Coronary artery (tissue), 2 donors: Measurements from ENCODE around the gene SMG1.
"Not testable (repeated sequence)": the region's sequence is repeated elsewhere in the genome, so short reads cannot be mapped to it uniquely, and the experiment has no call there.

Experiments used
- DNase-seq: peaks from one replicate; pipeline ENCODE4 v3.0.0-alpha.2; 2017; ENCODE audit warnings: low spot score
- H3K27ac ChIP-seq, 2 donors: fragments of 200-600 bp; sonication (generic); one replicate each; pipeline ENCODE4 v1.5.1; 2016 to 2019
- H3K4me3 ChIP-seq: fragments of 200-600 bp; sonication (generic); 2 replicates; pipeline ENCODE4 v1.5.1; 2016; ENCODE audit warnings: mild to moderate bottlenecking, moderate library complexity
- TF ChIP-seq, protein P1 (sequence below): fragments of 200-600 bp; sonication (generic); IDR thresholded peaks from one replicate; pipeline ENCODE4 v1.5.1; 2019; ENCODE audit warnings: antibody characterized with exemption

The SMG1 gene

DNA sequence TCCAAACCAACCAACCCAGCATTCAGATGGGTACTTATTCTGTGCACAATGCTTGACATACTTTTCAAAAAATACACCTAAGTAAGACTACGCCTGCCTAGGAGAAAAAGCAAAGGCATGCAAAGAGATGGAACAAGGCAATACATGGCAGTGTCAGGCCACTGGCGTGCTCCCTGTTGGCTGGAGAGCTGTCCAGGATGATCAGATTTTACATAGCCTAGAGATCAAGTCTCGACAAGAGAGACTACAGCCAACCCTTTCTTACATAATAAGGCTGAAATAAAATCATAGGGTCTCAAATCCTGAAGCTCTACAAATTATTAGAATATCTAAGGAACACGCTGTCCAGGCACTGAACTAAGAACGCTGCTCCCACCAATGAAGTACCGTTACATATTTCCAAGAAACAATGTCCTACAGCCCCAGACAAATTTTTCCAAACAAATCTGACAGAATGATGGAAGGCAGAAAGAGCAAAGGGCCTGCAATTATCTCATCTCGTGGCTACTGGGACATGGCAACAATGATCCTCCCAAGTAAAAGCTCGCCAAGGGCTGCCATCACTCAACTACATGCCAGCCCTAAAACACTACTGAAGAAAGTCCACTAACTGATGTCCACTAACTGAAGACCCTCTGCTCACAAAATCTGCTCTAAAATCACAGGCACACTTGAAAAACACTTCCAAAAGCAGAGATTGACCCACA, 141.1 kb downstream of the SMG1 start:
- Histone ChIP-seq H3K27ac (no peak overlapping the region), H3K4me3 (no peak overlapping the region)
- DNase-seq: no peak
- TF ChIP-seq, protein P1, sequence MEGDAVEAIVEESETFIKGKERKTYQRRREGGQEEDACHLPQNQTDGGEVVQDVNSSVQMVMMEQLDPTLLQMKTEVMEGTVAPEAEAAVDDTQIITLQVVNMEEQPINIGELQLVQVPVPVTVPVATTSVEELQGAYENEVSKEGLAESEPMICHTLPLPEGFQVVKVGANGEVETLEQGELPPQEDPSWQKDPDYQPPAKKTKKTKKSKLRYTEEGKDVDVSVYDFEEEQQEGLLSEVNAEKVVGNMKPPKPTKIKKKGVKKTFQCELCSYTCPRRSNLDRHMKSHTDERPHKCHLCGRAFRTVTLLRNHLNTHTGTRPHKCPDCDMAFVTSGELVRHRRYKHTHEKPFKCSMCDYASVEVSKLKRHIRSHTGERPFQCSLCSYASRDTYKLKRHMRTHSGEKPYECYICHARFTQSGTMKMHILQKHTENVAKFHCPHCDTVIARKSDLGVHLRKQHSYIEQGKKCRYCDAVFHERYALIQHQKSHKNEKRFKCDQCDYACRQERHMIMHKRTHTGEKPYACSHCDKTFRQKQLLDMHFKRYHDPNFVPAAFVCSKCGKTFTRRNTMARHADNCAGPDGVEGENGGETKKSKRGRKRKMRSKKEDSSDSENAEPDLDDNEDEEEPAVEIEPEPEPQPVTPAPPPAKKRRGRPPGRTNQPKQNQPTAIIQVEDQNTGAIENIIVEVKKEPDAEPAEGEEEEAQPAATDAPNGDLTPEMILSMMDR: no peak

DNA sequence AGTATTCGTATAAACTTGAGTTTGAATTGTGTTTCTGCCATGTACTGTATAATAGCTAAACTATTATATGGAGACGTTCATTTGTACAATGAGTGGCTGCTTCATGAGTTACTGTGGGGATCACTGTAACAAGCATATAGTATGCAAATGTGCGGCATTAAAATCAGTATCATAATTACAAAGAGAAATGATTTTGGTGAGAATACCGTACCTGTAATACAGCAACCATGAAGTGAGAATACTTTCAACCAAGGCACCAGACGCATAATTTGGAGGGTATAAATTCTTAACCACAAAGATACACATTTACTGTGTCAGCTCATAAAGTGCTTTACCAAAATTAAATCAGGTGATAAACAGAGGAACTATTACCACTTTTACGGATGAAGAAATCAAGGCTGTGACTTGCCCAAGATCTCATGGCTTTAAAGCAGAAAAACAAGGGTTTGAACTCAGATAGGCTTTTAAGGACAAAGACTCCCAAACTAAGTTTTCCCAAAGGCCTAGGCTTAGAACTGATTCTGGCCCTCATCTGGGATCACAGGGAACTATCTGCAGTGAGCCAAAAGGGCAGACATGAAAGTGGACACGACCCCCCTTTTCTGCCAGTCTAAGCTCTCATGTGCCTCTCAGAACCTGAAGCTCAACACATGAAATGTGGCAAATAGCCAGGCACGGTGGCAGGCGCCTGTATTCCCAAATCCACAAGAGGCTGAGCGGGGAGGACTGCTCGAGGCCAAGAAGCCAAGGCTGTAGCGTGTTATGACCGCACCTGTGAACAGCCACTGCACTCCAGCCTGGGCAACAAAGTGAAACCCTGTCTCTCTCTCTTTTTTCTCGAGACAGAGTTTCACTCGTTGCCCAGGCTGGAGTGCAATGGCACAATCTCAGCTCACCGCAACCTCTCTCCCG, 142.5 kb downstream of the SMG1 start:
- no peak overlapping the region for H3K4me3 ChIP-seq
- no peak for DNase-seq
- H3K27ac ChIP-seq: no peak overlapping the region
- TF ChIP-seq, protein P1: no peak

DNA sequence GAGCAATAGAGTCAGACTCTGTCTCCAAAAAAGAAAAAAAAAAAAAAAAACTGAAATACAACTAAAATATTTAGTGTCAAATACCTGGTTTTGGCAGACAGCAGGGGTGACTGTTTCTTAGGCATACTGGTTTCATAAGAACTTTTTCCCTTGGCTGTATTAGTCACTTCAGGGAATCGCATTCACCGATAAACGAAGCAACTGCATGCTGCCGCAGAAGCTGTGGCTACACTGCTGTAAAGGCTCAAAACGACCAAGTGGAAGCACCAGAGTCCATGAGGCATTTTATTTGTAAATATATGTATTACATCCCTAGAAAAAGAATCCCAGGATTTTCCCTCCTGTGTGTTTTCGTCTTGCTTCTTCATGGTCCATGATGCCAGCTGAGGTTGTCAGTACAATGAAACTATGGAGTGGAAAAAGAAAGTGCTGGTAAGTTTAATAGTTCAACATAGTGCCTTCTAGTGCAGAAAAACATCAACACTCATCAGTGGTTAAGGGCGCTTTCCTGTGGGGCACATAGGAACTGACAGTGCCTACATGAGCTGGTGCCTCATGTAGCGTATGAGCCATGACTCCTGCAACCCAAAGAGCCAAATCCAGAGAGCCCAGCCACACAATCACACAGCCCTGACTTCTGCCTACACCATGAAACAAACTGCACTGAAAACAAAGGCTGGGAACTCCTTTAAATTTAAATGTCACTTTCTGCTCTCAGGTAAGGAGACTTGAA, 143.3 kb downstream of the SMG1 start:
- no peak for DNase-seq
- Histone ChIP-seq H3K27ac (no peak overlapping the region), H3K4me3 (no peak overlapping the region)
- TF ChIP-seq, protein P1: no peak

DNA sequence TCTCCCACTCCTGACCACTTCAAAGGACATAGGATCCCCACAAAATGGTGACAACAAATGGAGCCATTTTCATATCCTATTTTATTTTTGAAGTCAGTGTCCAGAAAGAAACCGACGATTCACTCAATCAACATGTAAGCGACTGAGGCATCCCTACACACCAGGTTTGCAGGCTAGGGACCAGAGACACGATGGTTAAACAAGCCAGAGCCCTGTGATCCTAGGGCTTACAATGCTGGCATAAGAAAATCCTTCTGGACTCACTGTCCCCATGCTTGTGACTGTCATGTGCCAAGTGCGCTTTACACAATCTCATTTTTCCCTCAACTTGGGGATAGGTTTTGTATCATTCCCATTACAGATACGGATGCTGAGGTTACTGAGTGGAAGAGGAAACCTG, 145.0 kb downstream of the SMG1 start:
- H3K27ac ChIP-seq, DNase-seq, H3K4me3 ChIP-seq: not testable (repeated sequence)

DNA sequence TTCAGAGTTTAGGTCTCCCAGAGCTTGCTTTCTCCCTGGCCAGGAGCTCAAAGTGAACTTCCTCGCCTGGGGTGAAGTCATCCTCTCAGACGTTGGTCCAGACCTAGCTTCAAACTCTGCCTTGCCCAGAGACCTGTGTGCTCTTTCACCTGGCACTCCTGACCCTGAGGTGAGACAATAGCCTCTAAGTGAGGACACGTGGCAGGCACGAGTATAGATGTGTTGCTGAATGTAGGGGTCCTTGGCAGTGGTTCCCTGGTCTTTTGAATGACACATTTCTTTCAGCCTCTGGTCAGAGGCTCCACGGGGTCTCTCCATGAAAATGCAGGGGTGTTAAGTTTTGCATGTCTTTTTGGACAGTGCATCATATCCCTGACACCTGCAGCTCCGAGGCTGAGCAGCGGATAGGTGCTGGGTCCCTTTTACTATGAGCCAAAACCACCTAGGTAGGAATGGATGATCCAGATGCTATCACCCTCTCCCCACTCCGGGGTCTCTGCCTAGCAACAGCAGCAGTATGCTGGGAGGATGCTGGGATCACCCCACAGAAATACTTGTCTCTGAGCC, 145.7 kb downstream of the SMG1 start:
- not testable (repeated sequence) for DNase-seq, H3K27ac ChIP-seq, H3K4me3 ChIP-seq

DNA sequence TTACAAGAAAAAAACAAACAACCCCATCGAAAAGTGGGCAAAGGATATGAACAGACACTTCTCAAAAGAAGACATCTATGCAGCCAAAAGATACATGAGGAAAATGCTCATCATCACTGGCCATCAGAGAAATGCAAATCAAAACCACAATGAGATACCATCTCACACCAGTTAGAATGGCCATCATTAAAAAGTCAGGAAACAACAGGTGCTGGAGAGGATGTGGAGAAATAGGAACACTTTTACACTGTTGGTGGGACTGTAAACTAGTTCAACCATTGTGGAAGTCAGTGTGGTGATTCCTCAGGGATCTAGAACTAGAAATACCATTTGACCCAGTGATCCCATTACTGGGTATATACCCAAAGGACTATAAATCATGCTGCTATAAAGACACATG, 148.5 kb downstream of the SMG1 start:
- DNase-seq, H3K4me3 ChIP-seq, H3K27ac ChIP-seq: not testable (repeated sequence)

DNA sequence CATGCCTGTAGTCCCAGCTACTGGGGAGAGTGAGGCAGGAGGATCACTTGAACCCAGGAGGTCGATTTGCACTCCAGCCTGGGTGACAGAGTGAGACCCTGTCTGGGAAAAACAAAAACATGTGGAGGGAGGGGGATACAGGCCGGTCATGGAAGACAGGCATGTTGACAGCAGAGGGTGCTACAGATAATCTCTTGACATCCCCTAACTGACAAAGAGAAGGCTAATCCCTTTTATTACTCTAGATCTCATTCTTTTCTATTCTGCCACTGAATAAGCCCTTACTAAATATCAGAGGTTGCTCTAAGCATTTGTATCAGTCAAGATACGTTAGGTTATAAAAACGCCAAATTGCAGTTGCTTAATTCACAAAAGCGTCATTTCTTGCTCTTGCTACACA, 149.9 kb downstream of the SMG1 start:
- not testable (repeated sequence) for H3K4me3 ChIP-seq, H3K27ac ChIP-seq, DNase-seq

DNA sequence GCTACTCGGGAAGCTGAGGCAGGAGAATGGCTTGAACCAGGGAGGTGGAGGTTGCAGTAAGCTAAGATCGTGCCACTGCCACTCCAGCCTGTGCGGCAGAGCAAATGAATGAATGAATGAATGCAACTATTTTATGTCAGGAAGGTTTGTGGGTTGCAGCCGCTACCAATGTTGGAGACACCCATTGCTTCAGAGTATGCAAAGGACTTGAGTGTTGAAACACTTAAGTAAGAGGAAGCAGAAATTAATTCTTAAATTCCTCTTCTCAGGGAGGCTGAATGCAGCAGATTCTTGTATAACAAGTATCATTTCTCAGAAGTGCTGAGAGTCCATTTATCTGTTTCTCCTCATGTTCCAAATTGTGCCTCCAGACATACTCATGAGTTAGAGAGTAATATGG, 151.6 kb downstream of the SMG1 start:
- DNase-seq, H3K4me3 ChIP-seq, H3K27ac ChIP-seq: not testable (repeated sequence)

DNA sequence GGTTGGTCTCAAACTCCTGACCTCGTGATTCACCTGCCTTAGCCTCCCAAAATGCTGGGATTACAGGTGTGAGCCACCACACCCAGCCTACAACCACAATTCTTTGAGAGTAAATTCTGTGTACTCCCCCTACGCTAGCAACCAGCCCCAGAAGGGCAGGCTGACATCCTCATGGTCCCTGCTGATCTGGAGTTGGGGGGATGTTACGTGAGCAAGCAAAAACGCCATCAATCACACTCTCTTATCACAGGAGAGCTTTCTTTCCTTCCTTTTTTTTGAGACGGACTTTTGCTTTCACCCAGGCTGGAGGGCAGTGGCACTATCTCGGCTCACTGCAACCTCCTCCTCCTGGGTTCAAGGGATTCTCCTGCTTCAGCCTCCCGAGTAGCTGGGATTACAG, 154.0 kb downstream of the SMG1 start:
- not testable (repeated sequence) for DNase-seq, H3K27ac ChIP-seq, H3K4me3 ChIP-seq

DNA sequence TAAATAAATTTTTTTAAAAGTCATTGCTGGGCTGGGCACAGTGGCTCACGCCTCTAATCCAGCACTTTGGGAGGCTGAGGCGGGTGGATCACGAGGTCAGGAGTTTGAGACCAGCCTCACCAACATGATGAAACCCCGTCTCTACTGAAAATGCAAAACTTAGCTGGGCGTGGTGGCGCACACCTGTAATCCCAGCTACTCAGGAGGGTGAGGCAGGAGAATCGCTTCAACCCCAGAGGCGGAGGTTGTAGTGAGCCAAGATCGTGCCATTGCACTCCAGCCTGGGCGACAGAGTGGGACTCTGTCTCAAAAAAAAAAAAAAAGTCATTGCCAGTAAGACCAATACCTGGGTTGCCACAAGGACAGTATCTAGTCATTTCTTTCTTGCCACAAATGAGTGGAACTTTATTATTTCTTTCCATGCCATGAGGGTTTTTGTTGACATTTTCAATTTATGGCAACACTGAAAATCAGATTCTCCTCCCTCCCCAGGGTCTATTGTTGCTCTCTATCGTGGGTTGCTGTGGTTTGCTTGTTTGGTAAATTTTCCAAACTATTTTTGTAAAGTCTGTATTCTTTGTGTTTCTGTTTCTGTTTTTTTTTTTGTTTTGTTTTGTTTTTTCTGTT, 155.8 kb downstream of the SMG1 start:
- not testable (repeated sequence) for H3K27ac ChIP-seq, DNase-seq, H3K4me3 ChIP-seq

DNA sequence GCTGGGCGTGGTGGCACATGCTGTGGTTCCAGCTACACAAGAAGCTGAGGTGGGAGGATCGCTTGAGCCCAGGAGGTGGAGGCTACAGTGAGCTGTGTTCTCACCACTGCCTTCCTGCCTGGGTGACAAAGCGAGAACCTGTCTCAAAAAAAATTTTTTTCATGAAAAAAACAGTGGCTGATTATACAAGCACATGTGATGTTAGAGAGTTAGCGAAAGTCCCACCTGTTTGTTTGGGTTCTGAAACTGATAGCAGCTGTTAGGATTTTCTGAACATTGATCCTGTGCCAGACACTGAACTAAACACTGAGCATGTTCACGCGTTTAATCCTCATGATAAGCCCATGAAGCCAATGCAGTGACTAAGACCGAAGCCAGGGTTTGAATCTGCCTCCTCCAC, 159.0 kb downstream of the SMG1 start:
- not testable (repeated sequence) for DNase-seq, H3K27ac ChIP-seq, H3K4me3 ChIP-seq

DNA sequence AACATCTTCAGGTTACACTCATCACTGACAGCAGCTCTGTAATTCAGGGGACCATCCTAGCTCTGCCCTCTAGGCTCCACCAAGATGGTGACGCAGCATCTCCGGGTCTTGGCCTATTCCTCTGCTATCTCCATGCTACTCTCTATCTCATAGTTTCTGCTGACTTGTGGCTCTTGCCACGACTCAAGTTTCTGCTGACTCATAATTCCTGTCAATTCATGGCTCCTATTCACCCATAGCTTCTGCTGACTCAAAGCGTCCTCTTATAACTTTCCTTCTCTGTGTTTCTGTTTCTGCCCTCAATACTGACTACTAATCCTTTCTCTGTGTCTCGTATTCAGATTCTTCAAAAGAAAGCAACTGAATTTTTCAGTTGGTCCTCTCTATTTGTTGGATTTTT, 163.5 kb downstream of the SMG1 start:
- DNase-seq, H3K4me3 ChIP-seq, H3K27ac ChIP-seq: not testable (repeated sequence)
